Neuronal stem cell (in vitro differentiated cells): ENCODE results near the gene ZNF438.

Experiments
- DNase-seq: peaks from one replicate; pipeline ENCODE4 v3.0.0-alpha.2; 2013; ENCODE audit warnings: low spot score
- H2AFZ ChIP-seq: one replicate; pipeline ENCODE4 v1.6.1; 2013; ENCODE audit warnings: mild to moderate bottlenecking, low read length, inconsistent platforms
- H2AK5ac ChIP-seq: 2 replicates; pipeline ENCODE4 v1.6.1; 2013; ENCODE audit warnings: low read depth, mild to moderate bottlenecking, inconsistent platforms, low read length, moderate library complexity, mixed read lengths
- H2BK120ac ChIP-seq: 2 replicates; pipeline ENCODE4 v1.6.1; 2013; ENCODE audit warnings: low read depth, mild to moderate bottlenecking, inconsistent platforms, low read length, moderate library complexity, mixed read lengths
- H2BK12ac ChIP-seq: one replicate; pipeline ENCODE4 v1.6.1; 2013; ENCODE audit warnings: low read length, inconsistent platforms
- H2BK15ac ChIP-seq: 2 replicates; pipeline ENCODE4 v1.6.1; 2013; ENCODE audit warnings: mild to moderate bottlenecking, low read length, inconsistent platforms, mixed read lengths
- H2BK5ac ChIP-seq: one replicate; pipeline ENCODE4 v1.6.1; 2013; ENCODE audit warnings: inconsistent platforms, mild to moderate bottlenecking, low read length, moderate library complexity
- H3K14ac ChIP-seq: one replicate; pipeline ENCODE4 v1.6.1; 2013; ENCODE audit warnings: low read length, inconsistent platforms
- H3K18ac ChIP-seq: 2 replicates; pipeline ENCODE4 v1.6.1; 2013; ENCODE audit warnings: low read length, inconsistent platforms
- H3K23ac ChIP-seq: 2 replicates; pipeline ENCODE4 v1.6.1; 2013; ENCODE audit warnings: low read depth, mild to moderate bottlenecking, mixed read lengths, low read length, inconsistent platforms; ENCODE audit not compliant: poor library complexity
- H3K27ac ChIP-seq: replicated peaks from 3 replicates; pipeline ENCODE4 v1.5.1; 2013; ENCODE audit warnings: low read length, inconsistent platforms
- H3K27me3 ChIP-seq, 3 experiments: 2 replicates each; pipeline ENCODE4 v1.6.1; 2013; ENCODE audit warnings: low read length in 3 of 3, mild to moderate bottlenecking in 2 of 3, inconsistent platforms in 1 of 3, low read depth in 1 of 3, mixed read lengths in 1 of 3, moderate library complexity in 1 of 3; ENCODE audit not compliant: control insufficient read depth in 3 of 3, insufficient read depth in 3 of 3
- H3K36me3 ChIP-seq, 2 donors: replicated peaks in 1 of 2; 2 replicates each; pipeline ENCODE4 v1.6.1; 2013; ENCODE audit warnings: low read length in 2 of 2; ENCODE audit not compliant: control insufficient read depth in 2 of 2, insufficient read depth in 2 of 2
- H3K4ac ChIP-seq: 2 replicates; pipeline ENCODE4 v1.6.1; 2013; ENCODE audit warnings: inconsistent platforms, mild to moderate bottlenecking, low read length, moderate library complexity
- H3K4me1 ChIP-seq, 2 donors: 1 replicate in 1 of 2; 2 replicates in 1 of 2; pipeline ENCODE4 v1.6.1; 2013; ENCODE audit warnings: low read length in 2 of 2, low read depth in 1 of 2; ENCODE audit not compliant: control insufficient read depth in 2 of 2, insufficient read depth in 1 of 2
- H3K4me2 ChIP-seq: one replicate; pipeline ENCODE4 v1.6.1; 2013; ENCODE audit warnings: mild to moderate bottlenecking, low read length, inconsistent platforms; ENCODE audit not compliant: insufficient read depth, poor library complexity, severe bottlenecking
- H3K4me3 ChIP-seq, 2 donors: 2 replicates each; pipeline ENCODE4 v1.5.1; 2013; ENCODE audit warnings: low read length in 2 of 2, mild to moderate bottlenecking in 2 of 2, inconsistent platforms in 1 of 2, moderate library complexity in 1 of 2
- H3K79me1 ChIP-seq: one replicate; pipeline ENCODE4 v1.6.1; 2013; ENCODE audit warnings: low read depth, mild to moderate bottlenecking, inconsistent platforms, low read length, moderate library complexity
- H3K9ac ChIP-seq: one replicate; pipeline ENCODE4 v1.6.1; 2013; ENCODE audit warnings: mild to moderate bottlenecking, low read depth, low read length, inconsistent platforms; ENCODE audit not compliant: poor library complexity
- H3K9me3 ChIP-seq, 2 donors: replicated peaks in 1 of 2; 2 replicates each; pipeline versions ENCODE3 to v1.6.1; 2013; ENCODE audit warnings: low read length in 2 of 2, mild to moderate bottlenecking in 2 of 2, inconsistent platforms in 1 of 2, low read depth in 1 of 2, mixed read lengths in 1 of 2, moderate library complexity in 1 of 2; ENCODE audit not compliant: control insufficient read depth in 2 of 2, insufficient read depth in 1 of 2
- H4K8ac ChIP-seq: one replicate; pipeline ENCODE4 v1.6.1; 2013; ENCODE audit warnings: low read depth, mild to moderate bottlenecking, inconsistent platforms, low read length, moderate library complexity
- H4K91ac ChIP-seq: one replicate; pipeline ENCODE4 v1.6.1; 2013; ENCODE audit warnings: low read length, low read depth, mild to moderate bottlenecking, inconsistent platforms; ENCODE audit not compliant: poor library complexity
- WGBS, 2 donors: extraction: QIAGEN DNeasy Blood & Tissue Kit; methylation state at CpG; one replicate each; pipeline ENCODE4 v1.1.7; 2013; ENCODE audit warnings: missing lambda C conversion rate in 2 of 2, mixed read lengths in 1 of 2; ENCODE audit not compliant: insufficient read length in 2 of 2, insufficient replicate concordance in 1 of 2; ENCODE audit errors: extremely low coverage in 2 of 2; 5-methylcytosine and 5-hydroxymethylcytosine counted together

The ZNF438 gene

DNA sequence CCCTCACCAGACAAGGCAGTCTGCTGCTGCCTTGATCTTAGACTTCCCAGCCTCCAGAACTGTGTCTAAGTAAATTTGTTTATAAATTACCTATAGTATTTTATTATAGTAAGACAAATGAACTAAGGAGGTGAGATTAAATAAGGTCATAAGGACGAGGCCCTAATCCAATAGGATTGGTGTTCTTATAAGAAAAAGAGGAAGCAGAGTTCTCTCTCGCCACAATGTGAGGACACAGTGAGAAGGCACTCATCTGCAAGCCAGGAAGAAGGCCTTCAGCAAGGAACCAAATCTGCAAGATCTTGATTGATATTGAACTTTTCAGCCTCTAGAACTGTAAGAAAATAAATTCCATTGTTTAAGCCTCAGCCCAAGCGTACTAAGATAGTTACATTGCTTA, 6.1 kb upstream of the ZNF438 start:
- H2BK15ac ChIP-seq, result no peak overlapping the region
- no peak overlapping the region for H3K18ac ChIP-seq
- H3K23ac ChIP-seq, result no peak overlapping the region
- no peak overlapping the region for H2BK5ac ChIP-seq
- H2BK120ac ChIP-seq, result no peak overlapping the region
- H4K8ac ChIP-seq, result no peak overlapping the region
- no peak overlapping the region for H3K27ac ChIP-seq
- no peak overlapping the region for H2AK5ac ChIP-seq
- no peaks in the 10 kb centered on the region for H3K36me3 ChIP-seq
- no peaks in the 10 kb centered on the region for H3K4me1 ChIP-seq
- no peak overlapping the region for H2AFZ ChIP-seq
- no peaks in the 10 kb centered on the region for H3K27me3 ChIP-seq
- H3K9ac ChIP-seq, result no peak overlapping the region
- no CpG with 5 or more reads among the region's 3 CpGs for WGBS, 2 donors
- no peaks in the 10 kb centered on the region for H3K9me3 ChIP-seq
- DNase-seq, result no peak
- H3K4ac ChIP-seq, result no peak overlapping the region
- H3K4me3 ChIP-seq, result no peak overlapping the region
- H3K4me2 ChIP-seq, result no peak overlapping the region
- H3K14ac ChIP-seq, result no peak overlapping the region
- no peak overlapping the region for H2BK12ac ChIP-seq
- H4K91ac ChIP-seq, result no peak overlapping the region
- no peaks in the 10 kb centered on the region for H3K79me1 ChIP-seq

- WGBS, 2 donors, result no CpG with 5 or more reads among the region's 4 CpGs
- no peak for DNase-seq
- no peak overlapping the region for H3K27ac ChIP-seq
Observed at GRCh38 chr10:31036209-31036608, 4.5 kb upstream of the ZNF438 start.

GRCh38 chr10:31035266-31035798, 3.7 kb upstream of the ZNF438 start:
- no CpG with 5 or more reads among the region's 1 CpG for WGBS, 2 donors
- H3K27me3 ChIP-seq, result no peaks in the 10 kb centered on the region

More at GRCh38 chr10:31036209-31036608, 4.5 kb upstream of the ZNF438 start:
- H3K14ac ChIP-seq, result no peak overlapping the region
- no peak overlapping the region for H2BK5ac ChIP-seq
- H3K4ac ChIP-seq, result no peak overlapping the region
- H2BK12ac ChIP-seq, result no peak overlapping the region
- no peaks in the 10 kb centered on the region for H3K27me3 ChIP-seq
- H2BK120ac ChIP-seq, result no peak overlapping the region
- no peak overlapping the region for H4K8ac ChIP-seq
- no peak overlapping the region for H2AFZ ChIP-seq
- no peaks in the 10 kb centered on the region for H3K36me3 ChIP-seq
- H3K4me1 ChIP-seq, result no peaks in the 10 kb centered on the region
- no peak overlapping the region for H3K4me2 ChIP-seq
- H3K79me1 ChIP-seq, result no peaks in the 10 kb centered on the region
- H3K23ac ChIP-seq, result no peak overlapping the region
- H2BK15ac ChIP-seq, result no peak overlapping the region
- no peak overlapping the region for H3K4me3 ChIP-seq
- no peak overlapping the region for H3K9ac ChIP-seq
- H4K91ac ChIP-seq, result no peak overlapping the region
- H3K18ac ChIP-seq, result no peak overlapping the region
- no peaks in the 10 kb centered on the region for H3K9me3 ChIP-seq
- H2AK5ac ChIP-seq, result no peak overlapping the region

DNA sequence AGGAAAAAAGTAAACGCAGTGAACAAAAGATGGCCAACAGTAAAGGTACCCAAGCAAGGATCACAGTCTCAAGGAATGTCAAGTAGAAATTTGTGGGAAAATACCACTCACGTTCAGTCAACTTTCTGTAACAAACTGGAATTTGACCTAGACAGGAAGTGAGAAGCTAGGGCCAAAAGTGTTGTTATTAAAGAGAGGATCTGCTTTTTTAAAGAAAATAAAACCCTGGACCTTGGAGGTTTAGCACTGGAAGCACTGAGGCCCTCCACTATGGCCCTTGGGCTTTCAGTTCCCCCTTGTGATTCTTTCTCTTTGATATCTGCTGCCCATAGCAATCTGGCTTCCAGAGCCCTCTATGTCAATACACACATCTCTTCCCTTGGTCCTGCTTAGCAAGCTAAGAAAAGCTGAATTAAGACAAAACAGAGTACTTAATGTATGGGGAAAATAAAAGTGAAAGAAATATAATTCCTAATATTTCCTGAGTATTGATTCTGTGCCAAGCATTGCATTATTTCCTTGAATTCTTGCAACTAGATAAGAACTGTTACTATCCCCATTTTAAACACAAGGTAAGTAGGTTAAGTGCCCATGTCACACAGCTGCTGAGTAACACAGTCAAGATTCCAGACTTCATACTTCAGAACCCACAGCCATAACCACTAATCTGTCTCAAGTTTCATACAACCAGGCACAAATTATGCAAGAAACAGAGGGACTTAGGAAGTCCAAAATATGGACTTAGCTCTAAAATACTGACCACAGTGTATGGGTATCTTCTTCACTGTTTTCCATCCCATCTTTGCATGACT, 2.6 kb upstream of the ZNF438 start:
- no peak overlapping the region for H2BK120ac ChIP-seq
- H2AK5ac ChIP-seq, result no peak overlapping the region
- H2BK15ac ChIP-seq, result no peak overlapping the region
- no CpG with 5 or more reads among the region's 2 CpGs for WGBS, 2 donors
- no peaks in the 10 kb centered on the region for H3K36me3 ChIP-seq
- no peak overlapping the region for H3K23ac ChIP-seq
- no peak overlapping the region for H2AFZ ChIP-seq
- H3K4ac ChIP-seq, result no peak overlapping the region
- H4K91ac ChIP-seq, result no peak overlapping the region
- peaks cover 3 to 9% of the 10 kb centered on the region in 2 donors for H3K4me1 ChIP-seq
- H3K27me3 ChIP-seq, result no peaks in the 10 kb centered on the region
- no peak overlapping the region for H4K8ac ChIP-seq
- no peak overlapping the region for H3K4me2 ChIP-seq
- H3K27ac ChIP-seq, result no peak overlapping the region
- H2BK12ac ChIP-seq, result no peak overlapping the region
- H3K9ac ChIP-seq, result no peak overlapping the region
- H3K9me3 ChIP-seq, result no peaks in the 10 kb centered on the region
- no peak overlapping the region for H3K4me3 ChIP-seq
- no peak overlapping the region for H3K14ac ChIP-seq
- H3K79me1 ChIP-seq, result no peaks in the 10 kb centered on the region
- no peak overlapping the region for H2BK5ac ChIP-seq
- DNase-seq, result no peak
- no peak overlapping the region for H3K18ac ChIP-seq

More at GRCh38 chr10:31035266-31035798, 3.7 kb upstream of the ZNF438 start:
- no peak overlapping the region for H2BK5ac ChIP-seq
- no peak overlapping the region for H3K23ac ChIP-seq
- no peak overlapping the region for H3K27ac ChIP-seq
- H3K4ac ChIP-seq, result no peak overlapping the region
- no peak overlapping the region for H3K4me3 ChIP-seq
- no peak overlapping the region for H4K91ac ChIP-seq
- no peaks in the 10 kb centered on the region for H3K36me3 ChIP-seq
- H2BK12ac ChIP-seq, result no peak overlapping the region
- no peak overlapping the region for H3K9ac ChIP-seq
- no peaks in the 10 kb centered on the region for H3K79me1 ChIP-seq
- H3K18ac ChIP-seq, result no peak overlapping the region
- no peak overlapping the region for H4K8ac ChIP-seq
- no peak overlapping the region for H3K14ac ChIP-seq
- no peak overlapping the region for H2BK15ac ChIP-seq
- H2BK120ac ChIP-seq, result no peak overlapping the region
- no peak overlapping the region for H2AFZ ChIP-seq
- no peaks in the 10 kb centered on the region for H3K9me3 ChIP-seq
- peaks cover 3% of the 10 kb centered on the region in 2 donors for H3K4me1 ChIP-seq
- no peak for DNase-seq
- H3K4me2 ChIP-seq, result no peak overlapping the region
- no peak overlapping the region for H2AK5ac ChIP-seq
